OCI-M2 (cell line): ENCODE data around the gene MLLT10.
"Not testable (repeated sequence)": the region's sequence is repeated elsewhere in the genome, so short reads cannot be mapped to it uniquely, and the experiment has no call there.

Experiments used
- DNase-seq: peaks from one replicate; lab custom pipeline; 2025; ENCODE audit not compliant: unreplicated experiment; lab: John Stamatoyannopoulos, UW

Gene MLLT10

GRCh38 chr10:21692916-21693315 is 158.9 kb downstream of the MLLT10 start:
- no peak for DNase-seq

GRCh38 chr10:21693418-21693817 is 159.4 kb downstream of the MLLT10 start:
- DNase-seq, result no peak

- no peak for DNase-seq
These were observed 160.6 kb downstream of the MLLT10 start for GRCh38 chr10:21694631-21695030.

- no peak for DNase-seq
These were observed 162.3 kb downstream of the MLLT10 start for GRCh38 chr10:21696302-21696701.

GRCh38 chr10:21699575-21699974 is 165.5 kb downstream of the MLLT10 start:
- no peak for DNase-seq

- no peak for DNase-seq
These were observed 166.4 kb downstream of the MLLT10 start for GRCh38 chr10:21700474-21700873.

GRCh38 chr10:21702633-21703111 is 168.6 kb downstream of the MLLT10 start:
- DNase-seq, result no peak

- DNase-seq, result no peak
These were observed 171.3 kb downstream of the MLLT10 start for GRCh38 chr10:21705142-21705827.

GRCh38 chr10:21705828-21706176 is 171.8 kb downstream of the MLLT10 start:
- no peak for DNase-seq

- no peak for DNase-seq
These were observed 173.5 kb downstream of the MLLT10 start for GRCh38 chr10:21707498-21707897.

GRCh38 chr10:21712975-21713374 is 178.9 kb downstream of the MLLT10 start:
- no peak for DNase-seq

GRCh38 chr10:21715531-21716195 is 181.6 kb downstream of the MLLT10 start:
- DNase-seq, result no peak

- DNase-seq, result not testable (repeated sequence)
These were observed 183.5 kb downstream of the MLLT10 start for GRCh38 chr10:21717437-21718054.

- DNase-seq, result no peak
These were observed 185.5 kb downstream of the MLLT10 start for GRCh38 chr10:21719502-21719901.

GRCh38 chr10:21720090-21720489 is 186.1 kb downstream of the MLLT10 start:
- no peak for DNase-seq

- no peak for DNase-seq
These were observed 187.1 kb downstream of the MLLT10 start for GRCh38 chr10:21721000-21721665.

GRCh38 chr10:21722209-21722608 is 188.2 kb downstream of the MLLT10 start:
- DNase-seq, result no peak

- DNase-seq, result no peak
These were observed 190.1 kb downstream of the MLLT10 start for GRCh38 chr10:21724020-21724589.

GRCh38 chr10:21724687-21725367 is 190.8 kb downstream of the MLLT10 start:
- no peak for DNase-seq

- no peak for DNase-seq
These were observed 192.7 kb downstream of the MLLT10 start for GRCh38 chr10:21726601-21727225.
